Measurements from ENCODE around the gene NUP62.

- no peak for TF ChIP-seq PPARA (CRISPR knock-in tag; IDR thresholded peaks at IDR 0.05; ENCODE audit: borderline replicate concordance)
- TF ChIP-seq PATZ1 (CRISPR knock-in tag; IDR thresholded peaks at IDR 0.05; ENCODE audit: borderline replicate concordance) = no peak
- TF ChIP-seq ZFP3 (CRISPR knock-in tag; IDR thresholded peaks at IDR 0.05) = no peak
- TF ChIP-seq ZFP30 (CRISPR knock-in tag; IDR thresholded peaks at IDR 0.05) = no peak
- TF ChIP-seq SNAI2 (CRISPR knock-in tag; IDR thresholded peaks at IDR 0.05) = no peak
Observed at GRCh38 chr19:49887037-49887664, 42.2 kb downstream of the NUP62 start.
